HT-29 (cell line): Measurements from ENCODE around the gene CCDC158. TPM values are rescaled to one million over a fixed set of nuclear protein-coding genes. Genes with fewer than 3 reads are reported as not detected.
"Not testable (repeated sequence)": the region's sequence is repeated elsewhere in the genome, so short reads cannot be mapped to it uniquely, and the experiment has no call there.

Experiments
- DNase-seq: peaks from one replicate; pipeline ENCODE4 v3.0.0-alpha.2; 2015; ENCODE audit warnings: low spot score
- total RNA-seq: library from RNA; depleted of rRNA; stranded (reverse); fragments of >200 nt; shearing (Covaris generic); gene quantifications from 2 replicates; pipeline ENCODE4 v1.2.3, GENCODE V29; 2014; rRNA removed

Gene CCDC158
- not detected in 2 replicates for total RNA-seq

GRCh38 chr4:76420762-76421581 lies at the start of gene CCDC158:
Gene CCDC158 (minus strand): TSS chr4:76421141. CDS start chr4:76403207, 17,934 bp downstream.
- no peak for DNase-seq

- DNase-seq, result no peak
Observed at GRCh38 chr4:76470532-76470931, 49.6 kb upstream of the CCDC158 start.

GRCh38 chr4:76470064-76470463 lies 49.1 kb upstream of the CCDC158 start:
- no peak for DNase-seq

GRCh38 chr4:76463568-76463967 lies 42.6 kb upstream of the CCDC158 start:
- no peak for DNase-seq

- DNase-seq, result no peak
Observed at GRCh38 chr4:76459291-76459723, 38.4 kb upstream of the CCDC158 start.

- no peak for DNase-seq
Observed at GRCh38 chr4:76458825-76459224, 37.9 kb upstream of the CCDC158 start.

GRCh38 chr4:76458297-76458696 lies 37.4 kb upstream of the CCDC158 start:
- no peak for DNase-seq

GRCh38 chr4:76457885-76458284 lies 36.9 kb upstream of the CCDC158 start:
- DNase-seq, result no peak

- DNase-seq, result not testable (repeated sequence)
Observed at GRCh38 chr4:76454073-76454472, 33.1 kb upstream of the CCDC158 start.

- DNase-seq, result no peak
Observed at GRCh38 chr4:76453232-76453631, 32.3 kb upstream of the CCDC158 start.

GRCh38 chr4:76449833-76450232 lies 28.9 kb upstream of the CCDC158 start:
- no peak for DNase-seq

- no peak for DNase-seq
Observed at GRCh38 chr4:76449362-76449767, 28.4 kb upstream of the CCDC158 start.

- DNase-seq, result no peak
Observed at GRCh38 chr4:76448211-76448610, 27.3 kb upstream of the CCDC158 start.

- DNase-seq, result no peak
Observed at GRCh38 chr4:76447393-76447851, 26.5 kb upstream of the CCDC158 start.

GRCh38 chr4:76445911-76446310 lies 25.0 kb upstream of the CCDC158 start:
- no peak for DNase-seq

GRCh38 chr4:76443376-76443775 lies 22.4 kb upstream of the CCDC158 start:
- no peak for DNase-seq

- DNase-seq, result no peak
Observed at GRCh38 chr4:76442807-76443206, 21.9 kb upstream of the CCDC158 start.

- no peak for DNase-seq
Observed at GRCh38 chr4:76441881-76442280, 20.9 kb upstream of the CCDC158 start.

- DNase-seq, result no peak
Observed at GRCh38 chr4:76439491-76439890, 18.6 kb upstream of the CCDC158 start.

GRCh38 chr4:76435528-76436319 lies 14.8 kb upstream of the CCDC158 start:
- no peak for DNase-seq

GRCh38 chr4:76434901-76435527 lies 14.1 kb upstream of the CCDC158 start, which contains the start of gene SHROOM3:
Gene SHROOM3 (plus strand): TSS chr4:76435229. CDS start chr4:76436053, 824 bp downstream.
- DNase-seq, result no peak
